ENCODE measurements around the gene PAPSS2.
"Not testable (repeated sequence)": the region's sequence is repeated elsewhere in the genome, so short reads cannot be mapped to it uniquely, and the experiment has no call there.

DNA sequence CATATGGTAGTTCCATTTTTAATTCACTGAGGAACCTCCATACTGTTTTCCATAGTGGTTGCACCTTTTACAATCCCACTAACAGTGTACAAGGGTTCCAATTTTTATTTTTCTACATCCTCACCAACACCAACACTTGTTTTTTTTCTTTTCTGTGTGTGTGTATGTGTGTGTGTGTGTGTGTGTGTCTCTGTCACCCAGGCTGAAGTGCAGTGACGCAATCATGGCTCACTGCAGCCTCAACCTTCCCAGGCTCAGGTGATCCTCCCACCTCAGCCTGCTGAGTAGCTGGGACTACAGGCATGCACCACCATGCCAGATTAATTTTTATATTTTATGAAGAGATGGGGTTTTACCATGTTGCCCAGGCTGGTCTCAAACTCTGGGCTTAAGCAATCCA is 78.6 kb downstream of the PAPSS2 start:
- TF ChIP-seq, protein P1, sequence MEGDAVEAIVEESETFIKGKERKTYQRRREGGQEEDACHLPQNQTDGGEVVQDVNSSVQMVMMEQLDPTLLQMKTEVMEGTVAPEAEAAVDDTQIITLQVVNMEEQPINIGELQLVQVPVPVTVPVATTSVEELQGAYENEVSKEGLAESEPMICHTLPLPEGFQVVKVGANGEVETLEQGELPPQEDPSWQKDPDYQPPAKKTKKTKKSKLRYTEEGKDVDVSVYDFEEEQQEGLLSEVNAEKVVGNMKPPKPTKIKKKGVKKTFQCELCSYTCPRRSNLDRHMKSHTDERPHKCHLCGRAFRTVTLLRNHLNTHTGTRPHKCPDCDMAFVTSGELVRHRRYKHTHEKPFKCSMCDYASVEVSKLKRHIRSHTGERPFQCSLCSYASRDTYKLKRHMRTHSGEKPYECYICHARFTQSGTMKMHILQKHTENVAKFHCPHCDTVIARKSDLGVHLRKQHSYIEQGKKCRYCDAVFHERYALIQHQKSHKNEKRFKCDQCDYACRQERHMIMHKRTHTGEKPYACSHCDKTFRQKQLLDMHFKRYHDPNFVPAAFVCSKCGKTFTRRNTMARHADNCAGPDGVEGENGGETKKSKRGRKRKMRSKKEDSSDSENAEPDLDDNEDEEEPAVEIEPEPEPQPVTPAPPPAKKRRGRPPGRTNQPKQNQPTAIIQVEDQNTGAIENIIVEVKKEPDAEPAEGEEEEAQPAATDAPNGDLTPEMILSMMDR (conservative IDR thresholded peaks at IDR 0.05; ENCODE audit: low read depth in 2 of 2), result not testable (repeated sequence)
- TF ChIP-seq ZNF331 (CRISPR knock-in tag; IDR thresholded peaks at IDR 0.05; ENCODE audit: low read depth); EZH2phosphoT487 (IDR thresholded peaks at IDR 0.05; ENCODE audit: unreplicated experiment); EZH2 (IDR thresholded peaks at IDR 0.05; ENCODE audit: low read depth, unreplicated experiment); POLR2AphosphoS5 (IDR thresholded peaks at IDR 0.05; ENCODE audit: low read depth); JUNB (IDR thresholded peaks at IDR 0.05; ENCODE audit: unreplicated experiment): not testable (repeated sequence)
- TF ChIP-seq, protein P2, sequence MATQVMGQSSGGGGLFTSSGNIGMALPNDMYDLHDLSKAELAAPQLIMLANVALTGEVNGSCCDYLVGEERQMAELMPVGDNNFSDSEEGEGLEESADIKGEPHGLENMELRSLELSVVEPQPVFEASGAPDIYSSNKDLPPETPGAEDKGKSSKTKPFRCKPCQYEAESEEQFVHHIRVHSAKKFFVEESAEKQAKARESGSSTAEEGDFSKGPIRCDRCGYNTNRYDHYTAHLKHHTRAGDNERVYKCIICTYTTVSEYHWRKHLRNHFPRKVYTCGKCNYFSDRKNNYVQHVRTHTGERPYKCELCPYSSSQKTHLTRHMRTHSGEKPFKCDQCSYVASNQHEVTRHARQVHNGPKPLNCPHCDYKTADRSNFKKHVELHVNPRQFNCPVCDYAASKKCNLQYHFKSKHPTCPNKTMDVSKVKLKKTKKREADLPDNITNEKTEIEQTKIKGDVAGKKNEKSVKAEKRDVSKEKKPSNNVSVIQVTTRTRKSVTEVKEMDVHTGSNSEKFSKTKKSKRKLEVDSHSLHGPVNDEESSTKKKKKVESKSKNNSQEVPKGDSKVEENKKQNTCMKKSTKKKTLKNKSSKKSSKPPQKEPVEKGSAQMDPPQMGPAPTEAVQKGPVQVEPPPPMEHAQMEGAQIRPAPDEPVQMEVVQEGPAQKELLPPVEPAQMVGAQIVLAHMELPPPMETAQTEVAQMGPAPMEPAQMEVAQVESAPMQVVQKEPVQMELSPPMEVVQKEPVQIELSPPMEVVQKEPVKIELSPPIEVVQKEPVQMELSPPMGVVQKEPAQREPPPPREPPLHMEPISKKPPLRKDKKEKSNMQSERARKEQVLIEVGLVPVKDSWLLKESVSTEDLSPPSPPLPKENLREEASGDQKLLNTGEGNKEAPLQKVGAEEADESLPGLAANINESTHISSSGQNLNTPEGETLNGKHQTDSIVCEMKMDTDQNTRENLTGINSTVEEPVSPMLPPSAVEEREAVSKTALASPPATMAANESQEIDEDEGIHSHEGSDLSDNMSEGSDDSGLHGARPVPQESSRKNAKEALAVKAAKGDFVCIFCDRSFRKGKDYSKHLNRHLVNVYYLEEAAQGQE (IDR thresholded peaks at IDR 0.05; ENCODE audit: unreplicated experiment), result not testable (repeated sequence)

All from GM23338 (cell line).